Activated CD8-positive, alpha-beta memory T cell treated with anti-CD3 and anti-CD28 coated beads, Interleukin-2, amount 50 U/mL, for 24 hours (primary cell): ENCODE measurements around the gene HCN2.
"Not testable (repeated sequence)": the region's sequence is repeated elsewhere in the genome, so short reads cannot be mapped to it uniquely, and the experiment has no call there.

Experiments
- DNase-seq: peaks from one replicate; pipeline ENCODE4 v3.0.0-alpha.2; 2020; ENCODE audit errors: extremely low read depth

HCN2 gene

DNA sequence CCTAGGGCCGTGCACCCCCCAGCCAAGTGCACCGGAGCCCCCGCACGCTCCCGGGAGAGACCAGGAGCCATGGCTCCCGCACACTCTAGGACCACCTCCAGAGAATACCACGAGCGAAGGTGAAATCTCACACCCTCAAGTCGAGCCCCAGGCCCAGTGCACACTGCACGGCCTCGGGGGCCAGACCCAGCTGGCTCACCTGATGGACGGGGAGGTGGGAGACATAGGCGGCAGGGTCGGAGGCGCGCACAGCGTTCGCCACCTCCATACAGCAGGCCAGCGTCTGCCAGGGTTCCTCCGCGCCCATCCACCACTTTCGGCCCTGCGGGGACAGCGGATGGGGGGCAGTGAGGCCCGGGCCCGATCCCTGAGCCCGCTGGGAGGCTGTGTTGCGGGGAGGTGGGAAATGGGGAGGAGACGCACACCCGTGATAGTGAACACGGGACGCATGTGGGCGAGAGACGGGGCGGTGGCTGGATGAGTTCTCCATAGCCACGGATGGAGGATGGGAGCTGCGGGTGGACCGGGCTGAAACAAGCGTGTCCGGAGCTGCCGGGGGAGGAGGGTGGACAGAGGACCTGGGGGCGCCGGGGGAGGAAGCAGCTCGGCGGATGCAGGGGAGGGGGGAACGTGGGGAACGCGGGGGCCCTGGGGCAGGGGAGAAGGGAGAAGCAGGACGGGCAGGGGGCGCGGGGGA is 30.6 kb downstream of the HCN2 start:
- DNase-seq: no peak

- DNase-seq: not testable (repeated sequence)
These were observed 31.5 kb downstream of the HCN2 start for GRCh38 chr19:621191-621590.

DNA sequence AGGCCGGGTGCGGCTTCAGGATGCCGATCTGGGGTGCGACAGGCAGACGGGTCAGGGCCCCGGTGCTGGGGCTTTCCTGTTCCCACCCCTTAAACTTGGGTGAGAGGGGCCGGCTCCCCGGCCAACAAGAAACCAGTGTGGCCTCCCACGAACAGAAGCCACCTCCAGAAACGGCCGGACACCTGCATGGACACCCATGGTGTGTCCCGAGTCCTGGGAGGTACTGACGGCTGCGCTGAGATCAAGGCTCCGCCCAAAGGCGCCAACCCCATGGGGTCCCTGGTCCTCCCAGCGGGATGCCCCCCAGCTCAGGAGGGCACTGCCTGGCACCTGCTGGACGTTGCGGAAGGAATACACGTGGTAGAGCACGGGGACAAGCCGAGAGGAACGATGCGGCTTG is 32.1 kb downstream of the HCN2 start:
- no peak for DNase-seq

- no peak for DNase-seq
These were observed 33.0 kb downstream of the HCN2 start for GRCh38 chr19:622666-623065.

- DNase-seq: no peak
These were observed 33.7 kb downstream of the HCN2 start for GRCh38 chr19:623175-623916.

DNA sequence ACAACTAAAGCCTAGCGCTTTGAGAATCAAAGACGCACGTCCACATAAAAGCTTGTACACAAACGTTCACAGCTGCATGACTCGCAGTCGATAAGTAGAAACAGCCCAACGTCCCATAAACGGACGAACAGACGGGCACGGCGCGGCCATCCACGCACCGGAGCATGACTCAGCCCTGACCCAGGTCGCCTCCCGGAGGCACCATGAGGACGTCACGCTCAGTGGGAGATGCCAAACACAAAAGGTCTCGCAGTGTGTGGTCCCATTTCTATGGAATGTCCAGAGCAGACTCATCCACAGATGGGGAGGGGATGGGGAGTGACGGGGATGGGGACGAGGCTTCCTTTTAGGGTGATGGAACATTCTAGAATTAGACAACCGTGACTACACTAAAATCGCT is 34.3 kb downstream of the HCN2 start:
- no peak for DNase-seq

DNA sequence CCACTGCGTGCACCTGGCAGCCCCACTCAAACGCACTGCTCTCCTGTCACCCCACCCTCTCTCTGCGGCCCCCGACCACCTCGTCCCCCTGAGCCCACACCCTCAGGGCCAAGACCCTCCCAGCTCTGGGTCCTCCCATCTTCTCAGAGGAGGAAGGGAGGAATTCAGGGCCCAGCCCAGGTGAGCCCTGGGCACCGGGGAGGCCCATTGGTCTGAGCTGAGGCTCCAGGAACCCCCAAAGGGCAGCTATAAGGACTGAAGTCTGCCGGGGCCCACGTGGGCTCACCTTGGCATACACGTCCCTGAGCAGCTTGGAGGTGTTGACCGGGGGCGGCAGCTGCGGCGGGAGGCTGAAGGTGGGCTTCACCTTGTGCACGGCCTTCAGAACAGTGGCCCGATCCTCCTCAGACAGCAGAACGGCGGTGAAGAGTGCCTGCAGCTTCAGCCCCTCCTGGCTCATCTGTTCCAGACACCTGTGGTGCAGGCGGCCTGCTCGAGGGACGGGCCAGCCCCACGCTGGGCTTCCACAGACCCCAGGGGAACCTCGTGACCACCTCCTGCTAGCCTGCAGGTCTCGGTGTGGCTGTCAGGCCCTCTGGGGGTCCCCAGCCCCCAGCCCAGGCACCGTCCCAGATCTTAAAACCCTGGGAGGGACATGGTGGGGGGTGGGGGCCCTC is 34.9 kb downstream of the HCN2 start:
- DNase-seq: no peak

DNA sequence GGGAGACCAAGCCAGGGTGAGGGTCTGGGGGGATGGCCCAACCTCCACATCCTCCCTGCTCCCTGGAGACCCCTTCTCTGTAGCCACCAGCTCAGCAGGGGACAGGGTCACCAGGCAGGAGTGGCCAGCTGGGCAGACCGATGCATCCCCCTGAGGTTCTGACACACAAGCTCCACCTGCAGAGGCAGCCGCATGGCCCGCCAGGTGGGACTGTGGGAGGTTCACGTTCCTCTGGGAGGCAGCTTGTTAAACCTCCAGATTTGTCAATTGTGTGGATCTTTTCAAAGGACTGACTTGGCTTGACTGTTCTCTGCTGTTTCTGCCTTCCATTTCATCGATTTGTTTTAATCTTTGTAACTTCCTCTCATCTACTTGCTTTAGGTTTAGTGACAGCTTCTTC is 35.6 kb downstream of the HCN2 start:
- no peak for DNase-seq

DNA sequence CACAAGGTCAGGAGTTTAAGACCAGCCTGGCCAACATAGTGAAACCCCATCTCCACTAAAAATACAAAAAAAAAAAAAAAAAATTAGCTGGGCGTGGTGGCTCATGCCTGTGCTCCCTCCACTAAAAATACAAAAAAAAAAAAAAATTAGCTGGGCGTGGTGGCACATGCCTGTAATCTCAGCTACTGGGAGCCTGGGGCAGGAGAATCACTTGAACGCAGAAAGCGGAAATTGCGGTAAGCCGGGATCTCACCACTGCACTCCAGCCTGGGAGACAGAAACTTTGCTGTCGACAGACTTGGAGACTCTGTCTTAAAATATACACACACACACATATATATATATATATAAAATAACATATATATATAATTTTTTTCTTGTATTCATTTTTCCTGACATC is 36.9 kb downstream of the HCN2 start:
- not testable (repeated sequence) for DNase-seq

GRCh38 chr19:628168-628567 is 38.5 kb downstream of the HCN2 start:
- DNase-seq: no peak

DNA sequence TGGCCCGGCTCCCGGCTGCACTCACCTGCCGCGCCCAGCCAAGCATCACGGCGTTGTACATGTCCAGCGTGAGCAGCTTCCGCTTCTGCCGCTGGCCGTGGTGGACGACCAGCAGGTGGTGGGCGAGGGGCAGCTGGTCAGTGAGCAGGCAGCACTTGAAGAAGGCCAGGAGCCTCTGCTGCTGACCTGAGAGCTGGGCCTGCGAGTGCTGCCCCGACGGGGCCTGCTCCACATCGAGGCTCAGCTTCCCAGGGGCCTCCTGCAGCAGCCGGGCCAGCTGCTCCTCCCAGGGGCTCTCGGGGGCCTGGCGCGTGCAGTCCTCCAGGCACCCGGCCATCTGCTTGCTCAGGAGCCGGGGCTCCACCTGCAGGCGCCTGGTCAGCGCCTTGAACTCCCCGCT is 39.8 kb downstream of the HCN2 start:
- DNase-seq: not testable (repeated sequence)

GRCh38 chr19:629961-630714 is 40.5 kb downstream of the HCN2 start:
- no peak for DNase-seq

DNA sequence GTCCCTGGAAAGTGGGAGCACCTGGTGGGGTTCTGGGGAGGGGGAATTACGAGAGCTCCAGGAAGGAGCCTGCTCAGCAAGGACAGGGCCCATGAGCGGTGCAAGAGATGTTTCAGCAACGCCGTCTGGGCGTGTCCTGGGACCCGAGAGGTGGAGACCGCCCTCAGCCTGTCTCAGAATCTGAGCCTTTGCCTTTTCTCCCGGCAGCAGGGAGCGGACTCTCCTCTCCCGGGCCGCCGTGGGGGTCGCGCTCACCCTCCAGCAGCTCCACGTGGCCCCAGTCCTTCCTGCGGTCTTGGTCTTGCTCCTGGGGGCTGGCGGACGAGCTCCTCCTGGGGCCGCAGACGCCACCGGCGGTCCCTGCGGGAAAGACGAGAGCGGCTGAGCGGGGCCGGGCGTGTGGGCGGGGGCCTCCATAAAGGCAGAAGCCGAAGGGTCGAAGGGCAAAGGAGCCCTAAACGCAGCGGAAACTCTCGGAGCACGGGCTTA is 42.9 kb downstream of the HCN2 start:
- no peak for DNase-seq

DNA sequence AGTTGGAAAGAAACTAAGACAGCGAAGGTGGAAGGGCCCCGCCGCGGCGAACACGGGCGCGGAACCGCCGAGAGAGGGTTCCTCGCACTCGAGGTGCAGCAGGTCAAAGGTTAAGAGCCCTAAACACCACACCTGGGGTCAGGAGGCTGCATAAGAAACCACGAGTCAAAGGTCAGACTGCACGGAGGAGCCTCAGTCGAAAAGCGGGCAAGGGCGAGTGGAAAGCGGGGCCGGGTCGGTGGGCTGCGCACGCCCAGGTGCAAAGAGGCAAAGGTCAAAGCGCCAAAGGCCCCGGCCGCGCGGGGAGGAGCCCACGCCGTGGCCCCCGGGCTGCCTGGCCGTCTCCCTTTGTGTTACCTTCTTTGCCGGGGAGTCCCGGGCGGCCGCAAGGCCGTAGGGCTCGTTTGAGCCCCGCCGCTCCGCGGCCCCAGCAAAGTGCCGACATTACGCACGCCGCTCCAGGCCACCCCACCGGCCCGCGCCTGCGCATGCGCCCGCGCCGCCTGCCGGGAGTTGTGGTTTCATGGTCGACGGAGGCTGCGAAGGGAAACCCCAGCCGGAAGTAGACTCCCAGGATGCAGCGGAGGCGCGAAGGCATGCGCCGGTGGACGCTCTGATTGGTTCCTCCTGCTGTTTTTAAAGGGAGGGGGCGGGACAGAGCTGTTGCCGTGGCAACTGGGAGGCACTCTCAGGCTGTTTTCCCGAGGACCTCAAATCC is 43.5 kb downstream of the HCN2 start, which contains the start of gene POLRMT:
POLRMT (minus strand) TSS at position 470 of the 718 bp plus-strand sequence; CDS start at position 445, 25 bp downstream.
- peak; percentile 90 for DNase-seq

GRCh38 chr19:633786-634639 is 44.3 kb downstream of the HCN2 start:
- no peak for DNase-seq

GRCh38 chr19:634975-635652 is 45.4 kb downstream of the HCN2 start:
- no peak for DNase-seq

GRCh38 chr19:638906-639252 is 49.2 kb downstream of the HCN2 start:
- no peak for DNase-seq

DNA sequence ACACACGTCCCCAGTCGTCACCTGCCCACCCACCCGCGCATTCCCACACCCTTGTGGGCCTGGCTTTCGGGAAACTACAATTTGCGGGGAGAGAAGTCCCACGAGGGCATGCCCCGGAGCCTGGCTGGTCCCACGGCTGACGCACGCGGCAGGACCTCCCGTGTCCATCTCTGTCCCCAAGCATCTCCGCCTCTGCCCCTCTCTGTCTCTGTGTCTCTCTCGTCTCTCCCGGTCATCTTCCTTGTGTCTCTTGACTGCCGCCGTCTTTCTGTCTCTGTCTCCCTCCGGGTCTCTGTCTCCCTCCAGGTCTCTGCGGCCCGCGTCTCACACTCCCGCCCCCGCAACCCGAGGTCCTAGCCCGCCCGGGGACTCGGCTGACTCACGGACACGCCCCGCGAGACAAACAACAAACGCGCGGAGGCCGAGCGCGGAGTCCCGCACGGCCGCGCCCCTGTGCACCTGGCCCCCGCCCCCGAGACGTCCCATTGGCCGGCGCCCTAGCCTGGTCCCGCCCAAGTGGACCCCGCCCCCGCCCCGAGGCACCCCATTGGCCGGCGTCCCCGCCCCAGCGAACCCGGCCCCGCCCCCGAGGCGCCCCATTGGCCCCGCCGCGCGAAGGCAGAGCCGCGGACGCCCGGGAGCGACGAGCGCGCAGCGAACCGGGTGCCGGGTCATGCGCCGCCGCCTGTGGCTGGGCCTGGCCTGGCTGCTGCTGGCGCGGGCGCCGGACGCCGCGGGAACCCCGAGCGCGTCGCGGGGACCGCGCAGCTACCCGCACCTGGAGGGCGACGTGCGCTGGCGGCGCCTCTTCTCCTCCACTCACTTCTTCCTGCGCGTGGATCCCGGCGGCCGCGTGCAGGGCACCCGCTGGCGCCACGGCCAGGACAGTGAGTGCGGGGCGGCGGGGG is 49.8 kb downstream of the HCN2 start, which contains the start of gene FGF22:
FGF22 (plus strand) TSS at position 627 of the 908 bp plus-strand sequence; CDS start at position 674, 47 bp downstream.
- peak; percentile 77 for DNase-seq

- DNase-seq: no peak
These were observed 50.5 kb downstream of the HCN2 start for GRCh38 chr19:640161-640558.
